Measurements from ENCODE around the gene TSBP1. TPM values are rescaled to one million over a fixed set of nuclear protein-coding genes. Genes with fewer than 3 reads are reported as not detected.
"Not testable (repeated sequence)": the region's sequence is repeated elsewhere in the genome, so short reads cannot be mapped to it uniquely, and the experiment has no call there.

The TSBP1 gene
- total RNA-seq, 1 donor from 2014 or later: not detected

- no peaks in the 10 kb centered on the region for H3K4me1 ChIP-seq
- H3K4me3 ChIP-seq: no peak overlapping the region
- H3K36me3 ChIP-seq: no peaks in the 10 kb centered on the region
- DNase-seq (ENCODE audit: low spot score in 2 of 2): no peak
- H3K27me3 ChIP-seq: no peaks in the 10 kb centered on the region
- H3K27ac ChIP-seq: no peak overlapping the region
- no peak for TF ChIP-seq CTCF (IDR thresholded peaks at IDR 0.05)
- intact Hi-C loops (cut with DNase I): no loop called here
- no peaks in the 10 kb centered on the region for H3K9me3 ChIP-seq
These were observed 104.7 kb downstream of the TSBP1 start for GRCh38 chr6:32267035-32267434.

GRCh38 chr6:32257262-32257661 lies 114.4 kb downstream of the TSBP1 start:
- H3K27ac ChIP-seq; intact Hi-C loops (cut with DNase I): not testable (repeated sequence)

GRCh38 chr6:32255199-32256153 lies 116.2 kb downstream of the TSBP1 start:
- intact Hi-C loops (cut with DNase I): loop anchor here (1.0 kb wide), 1 partner anchor 10 kb away; no protein-coding TSS in a partner anchor
- Histone ChIP-seq H3K9me3 (no peaks in the 10 kb centered on the region), H3K36me3 (no peaks in the 10 kb centered on the region), H3K4me3 (peak overlapping the region; percentile 46 to 62), H3K27ac (peak overlapping the region; percentile 53 to 56), H3K27me3 (no peaks in the 10 kb centered on the region), H3K4me1 (peaks cover 0 to 3% of the 10 kb centered on the region in 2 donors)
- peak in 1 of 2 donors; percentile 86 for DNase-seq (ENCODE audit: low spot score in 2 of 2)
- peak; percentile 45 to 77 (median 67) for TF ChIP-seq CTCF (IDR thresholded peaks at IDR 0.05)

More at GRCh38 chr6:32257262-32257661, 114.4 kb downstream of the TSBP1 start:
- not testable (repeated sequence) for H3K27me3 ChIP-seq; H3K4me1 ChIP-seq; DNase-seq (ENCODE audit: low spot score in 2 of 2); H3K9me3 ChIP-seq; H3K36me3 ChIP-seq; H3K4me3 ChIP-seq

GRCh38 chr6:32254761-32255198 lies 116.9 kb downstream of the TSBP1 start:
- Histone ChIP-seq H3K4me3 (peak overlapping the region; percentile 46 to 62), H3K9me3 (no peaks in the 10 kb centered on the region), H3K4me1 (peaks cover 0 to 3% of the 10 kb centered on the region in 2 donors), H3K36me3 (no peaks in the 10 kb centered on the region), H3K27me3 (no peaks in the 10 kb centered on the region), H3K27ac (peak overlapping the region; percentile 10 to 56)
- TF ChIP-seq CTCF (IDR thresholded peaks at IDR 0.05): no peak
- intact Hi-C loops (cut with DNase I): loop anchor here (1.0 kb wide), 1 partner anchor 9 kb away; no protein-coding TSS in a partner anchor
- no peak for DNase-seq (ENCODE audit: low spot score in 2 of 2)

GRCh38 chr6:32252331-32253009 lies 119.2 kb downstream of the TSBP1 start:
- no peaks in the 10 kb centered on the region for H3K9me3 ChIP-seq
- intact Hi-C loops (cut with DNase I): no loop called here
- DNase-seq (ENCODE audit: low spot score in 2 of 2): no peak
- no peak for TF ChIP-seq CTCF (IDR thresholded peaks at IDR 0.05)
- no peak overlapping the region for H3K27ac ChIP-seq
- no peaks in the 10 kb centered on the region for H3K36me3 ChIP-seq
- no peaks in the 10 kb centered on the region for H3K27me3 ChIP-seq
- H3K4me3 ChIP-seq: no peak overlapping the region
- H3K4me1 ChIP-seq: peaks cover 0 to 3% of the 10 kb centered on the region in 2 donors

Measured in ascending aorta (tissue), 2 donors.